Loucy (cell line): Measurements from ENCODE around the gene CAPN1.

Source experiments
- H2AFZ ChIP-seq: fragments of 200-600 bp; sonication (generic); 2 replicates; pipeline ENCODE4 v1.6.0; 2016; ENCODE audit warnings: antibody characterized with exemption, mild to moderate bottlenecking, low read length, moderate library complexity
- H3F3A ChIP-seq: fragments of 200-600 bp; 2 replicates; pipeline ENCODE4 v1.6.0; 2016; ENCODE audit warnings: antibody characterized with exemption, low read depth, mild to moderate bottlenecking
- H3K27me3 ChIP-seq: fragments of 200-600 bp; sonication (generic); 2 replicates; pipeline ENCODE4 v1.6.1; 2014; ENCODE audit warnings: low read length, mild to moderate bottlenecking; ENCODE audit not compliant: insufficient read depth, poor library complexity, severe bottlenecking
- H3K36me3 ChIP-seq: fragments of 200-600 bp; sonication (generic); 2 replicates; pipeline ENCODE4 v1.6.1; 2016; ENCODE audit warnings: low read length; ENCODE audit not compliant: insufficient read depth
- H3K4me1 ChIP-seq: fragments of 200-600 bp; sonication (generic); 2 replicates; pipeline ENCODE4 v1.5.1; 2014; ENCODE audit warnings: low read length, mild to moderate bottlenecking; ENCODE audit not compliant: insufficient read depth, poor library complexity, severe bottlenecking
- H3K4me2 ChIP-seq: fragments of 200-600 bp; sonication (generic); 2 replicates; pipeline ENCODE4 v1.6.0; 2014; ENCODE audit warnings: antibody characterized with exemption, low read length, low read depth, mild to moderate bottlenecking; ENCODE audit not compliant: poor library complexity, severe bottlenecking
- H3K4me3 ChIP-seq: fragments of 200-600 bp; sonication (generic); 2 replicates; pipeline ENCODE4 v1.5.1; 2014; ENCODE audit warnings: low read length, mild to moderate bottlenecking, mixed read lengths; ENCODE audit not compliant: poor library complexity, severe bottlenecking
- H3K79me2 ChIP-seq: fragments of 200-600 bp; sonication (generic); 2 replicates; pipeline ENCODE4 v1.6.1; 2014; ENCODE audit warnings: low read length; ENCODE audit not compliant: insufficient read depth
- H3K9ac ChIP-seq: fragments of 200-600 bp; sonication (generic); 2 replicates; pipeline ENCODE4 v1.6.0; 2014; ENCODE audit warnings: mild to moderate bottlenecking, low read depth, low read length, moderate library complexity; ENCODE audit not compliant: poor library complexity, severe bottlenecking
- H3K9me2 ChIP-seq: fragments of 200-600 bp; sonication (generic); replicated peaks from 2 replicates; pipeline ENCODE4 v1.6.1; 2016; ENCODE audit warnings: low read depth, low read length, mixed read lengths
- H3K9me3 ChIP-seq: fragments of 200-600 bp; sonication (generic); 2 replicates; pipeline ENCODE4 v1.6.1; 2014; ENCODE audit warnings: mild to moderate bottlenecking, antibody characterized with exemption, low read length, low read depth; ENCODE audit not compliant: insufficient read depth
- H4K20me1 ChIP-seq: fragments of 200-600 bp; sonication (generic); 2 replicates; pipeline ENCODE4 v1.6.0; 2014; ENCODE audit warnings: antibody characterized with exemption, low read length, mild to moderate bottlenecking; ENCODE audit not compliant: insufficient read depth, poor library complexity, severe bottlenecking
- CTCF ChIP-seq: fragments of 200-600 bp; sonication (generic); conservative IDR thresholded peaks from 2 replicates; pipeline ENCODE4 v1.5.1; 2014; ENCODE audit warnings: mild to moderate bottlenecking, antibody characterized with exemption, low read length
- EZH2phosphoT487 ChIP-seq: fragments of 200-600 bp; IDR thresholded peaks from 2 replicates; pipeline ENCODE4 v1.6.1; 2018; ENCODE audit warnings: antibody characterized with exemption, mild to moderate bottlenecking, moderate library complexity, borderline replicate concordance

CAPN1 gene

GRCh38 chr11:65208785-65209710, 27.3 kb downstream of the CAPN1 start:
- Histone ChIP-seq H3K9ac (peak overlapping the region; percentile 2), H3K4me3 (no peak overlapping the region), H3K4me2 (peak overlapping the region; percentile 11), H4K20me1 (no peaks in the 10 kb centered on the region), H3K79me2 (peaks cover under 1% of the 10 kb centered on the region; the same call in 1 of the 2 replicates), H2AFZ (no peak overlapping the region), H3K9me3 (no peaks in the 10 kb centered on the region), H3K36me3 (peaks cover 35% of the 10 kb centered on the region; the same call in 1 of the 2 replicates), H3K4me1 (peaks cover 42% of the 10 kb centered on the region), H3F3A (peaks cover 1% of the 10 kb centered on the region; the same call in 1 of the 2 replicates), H3K27me3 (no peaks in the 10 kb centered on the region), H3K9me2 (no peaks in the 10 kb centered on the region)
- TF ChIP-seq CTCF, result no peak

GRCh38 chr11:65209711-65210360, 28.1 kb downstream of the CAPN1 start:
- TF ChIP-seq CTCF, result no peak
- TF ChIP-seq EZH2phosphoT487, result no peak
- Histone ChIP-seq H2AFZ (no peak overlapping the region), H3K9me2 (no peaks in the 10 kb centered on the region), H3F3A (peaks cover 5% of the 10 kb centered on the region; the same call in 1 of the 2 replicates), H3K4me3 (no peak overlapping the region), H3K4me2 (no peak overlapping the region), H3K9ac (peak overlapping the region; percentile 2), H3K9me3 (no peaks in the 10 kb centered on the region), H3K27me3 (no peaks in the 10 kb centered on the region), H3K36me3 (peaks cover 35% of the 10 kb centered on the region; the same call in 1 of the 2 replicates), H3K79me2 (peaks cover 8% of the 10 kb centered on the region), H4K20me1 (no peaks in the 10 kb centered on the region), H3K4me1 (peaks cover 47% of the 10 kb centered on the region)

- Histone ChIP-seq H3K36me3 (peaks cover 35% of the 10 kb centered on the region; the same call in 1 of the 2 replicates), H3K27me3 (no peaks in the 10 kb centered on the region), H3K4me3 (no peak overlapping the region), H3K9me3 (no peaks in the 10 kb centered on the region), H3K4me2 (no peak overlapping the region), H4K20me1 (no peaks in the 10 kb centered on the region), H3K9me2 (no peaks in the 10 kb centered on the region), H3K4me1 (peaks cover 47% of the 10 kb centered on the region), H3K9ac (no peak overlapping the region), H3K79me2 (peaks cover 13% of the 10 kb centered on the region), H2AFZ (no peak overlapping the region), H3F3A (peaks cover 5% of the 10 kb centered on the region; the same call in 1 of the 2 replicates)
- TF ChIP-seq EZH2phosphoT487, result no peak
- no peak for TF ChIP-seq CTCF
These were observed 28.6 kb downstream of the CAPN1 start for GRCh38 chr11:65210361-65210731.
